ENCODE data around the gene OR12D1.
"Not testable (repeated sequence)": the region's sequence is repeated elsewhere in the genome, so short reads cannot be mapped to it uniquely, and the experiment has no call there.

Gene OR12D1
- long read RNA-seq, donor 1, result 0 reads
- long read RNA-seq, donor 2, result 0 reads
- long read RNA-seq, donor 3, result 0 reads
- long read RNA-seq, donor 4, result 0 reads
- long read RNA-seq, donor 5, result 0 reads
- long read RNA-seq, donor 6, result 0 reads
- long read RNA-seq, donor 7, result 0 reads
- long read RNA-seq, donor 8, result 0 reads

DNA sequence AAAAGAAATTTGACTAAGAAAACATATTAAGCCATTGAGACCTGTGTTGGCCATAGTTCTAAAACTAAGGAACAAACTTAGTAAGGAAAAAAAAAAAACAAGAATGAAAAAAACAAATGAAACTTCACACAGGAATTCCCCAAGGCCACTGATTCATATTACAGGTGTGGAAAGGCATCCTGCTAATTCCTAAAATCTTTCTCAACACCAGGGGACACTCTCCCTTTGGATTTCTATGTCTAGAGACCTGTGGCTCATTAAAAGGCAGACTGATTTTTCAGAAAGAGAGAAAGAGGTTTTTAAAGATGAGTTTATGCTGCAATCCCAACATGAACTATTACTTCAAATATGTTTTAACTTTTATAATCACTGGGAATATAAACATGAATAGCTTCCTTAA, at the start of gene OR12D1:
TSS of gene OR12D1 (plus strand) at position 341 of the 400 bp plus-strand sequence.
- no peak for DNase-seq

DNA sequence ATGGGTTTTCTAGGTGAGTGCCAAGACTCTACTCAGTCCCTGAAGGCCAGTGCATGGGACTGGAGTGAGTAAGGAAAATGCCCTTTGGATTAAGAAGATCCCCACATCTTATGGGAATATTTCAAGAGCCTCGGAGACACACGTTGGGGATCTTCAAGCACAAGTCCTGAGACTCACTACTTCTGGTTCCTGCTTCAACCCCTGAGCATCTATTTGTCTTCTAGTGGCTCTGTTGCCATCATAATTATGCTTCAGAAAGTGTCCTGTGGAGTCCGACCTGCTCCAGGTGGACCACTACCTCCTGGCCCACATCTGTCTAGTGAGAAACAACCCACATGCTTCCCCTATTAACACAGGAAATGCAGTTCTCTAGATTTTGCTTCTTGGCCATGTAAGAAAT, 46.0 kb upstream of the OR12D1 start, which contains the start of gene OR5V1:
TSS of gene OR5V1 (minus strand) at position 101 of the 400 bp plus-strand sequence. CDS start 12,670 bp downstream, outside the sequence.
- DNase-seq, result no peak

DNA sequence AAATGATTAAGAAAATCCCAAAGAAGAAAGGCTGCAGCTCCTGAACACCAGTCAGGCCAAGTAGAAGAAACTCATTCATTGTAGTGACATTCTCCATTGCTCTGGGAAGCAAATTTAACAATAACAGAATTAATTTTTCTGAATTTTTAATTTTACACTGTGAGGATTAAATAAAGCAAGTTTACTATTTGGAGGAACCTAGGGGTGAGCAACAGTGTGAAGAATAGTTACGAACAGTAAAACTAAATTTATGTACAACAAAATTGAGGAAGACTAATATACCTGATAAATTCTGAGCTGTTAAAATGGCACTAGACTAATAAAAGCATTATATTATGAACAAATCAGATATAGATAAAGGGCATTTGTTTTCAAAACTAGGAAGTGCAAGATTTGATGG, 39.5 kb upstream of the OR12D1 start, which contains the start of gene OR12D3:
TSS of gene OR12D3 (minus strand) at position 101 of the 400 bp plus-strand sequence. CDS start at position 97, 4 bp downstream.
- no peak for DNase-seq

DNA sequence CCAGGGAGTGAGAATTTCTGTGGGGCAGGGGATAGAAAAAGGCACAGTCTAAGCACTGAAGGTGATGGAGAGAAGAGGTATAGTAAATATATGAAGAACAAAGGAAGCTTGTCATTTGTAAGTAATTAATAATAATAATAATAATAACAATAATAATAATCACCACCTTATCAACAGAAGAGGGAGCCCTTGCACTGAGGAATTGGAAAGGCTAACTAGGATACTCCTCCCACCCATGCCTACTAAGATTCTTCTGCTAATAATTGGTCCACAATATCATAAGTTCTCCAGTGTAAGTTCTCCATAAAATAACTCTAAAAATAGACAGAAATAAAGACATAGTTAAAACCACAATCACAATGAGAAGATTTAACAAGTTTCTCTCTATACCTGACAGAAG, 38.7 kb upstream of the OR12D1 start:
- no peak for DNase-seq

DNA sequence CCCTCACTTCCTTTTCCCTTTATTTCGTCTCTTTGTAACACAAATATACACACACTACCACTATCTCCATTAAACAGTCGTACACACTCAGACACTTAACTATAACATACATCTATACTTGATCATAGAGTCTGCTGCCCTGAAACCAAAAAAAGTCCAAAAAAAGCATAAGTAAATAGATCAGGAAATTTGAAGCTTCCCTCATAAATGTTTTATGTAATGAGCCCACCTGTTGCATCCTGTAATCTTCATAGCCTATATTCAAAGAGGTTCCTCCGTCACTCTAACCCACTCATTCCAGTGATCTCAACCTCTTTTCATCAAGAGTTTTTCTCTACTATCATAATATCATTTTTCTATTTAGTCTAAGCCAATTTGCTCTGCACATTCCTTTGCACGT, 26.2 kb upstream of the OR12D1 start:
- no peak for DNase-seq

DNA sequence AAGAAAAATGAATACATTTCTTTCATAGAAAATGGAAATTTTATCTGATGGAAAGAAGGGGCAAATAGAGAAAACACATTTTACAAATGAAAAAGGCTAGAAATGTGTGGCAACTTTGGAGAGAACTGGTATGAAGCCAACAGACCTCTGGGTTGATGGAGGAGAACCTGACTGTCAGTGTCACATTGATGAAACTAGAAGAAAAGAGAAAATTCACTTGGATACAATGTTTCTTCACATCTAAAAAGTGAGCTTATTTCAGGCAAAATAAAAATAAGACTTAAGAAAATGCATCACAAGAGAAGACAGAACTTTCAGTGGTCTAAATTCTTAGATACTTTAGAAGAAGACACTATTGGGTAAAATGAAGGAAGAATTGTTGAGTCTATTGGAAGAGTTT, 19.4 kb upstream of the OR12D1 start, which contains the start of gene OR12D2:
TSS of gene OR12D2 (plus strand) at position 301 of the 400 bp plus-strand sequence. CDS start 1,069 bp downstream, outside the sequence.
- no peak for DNase-seq

DNA sequence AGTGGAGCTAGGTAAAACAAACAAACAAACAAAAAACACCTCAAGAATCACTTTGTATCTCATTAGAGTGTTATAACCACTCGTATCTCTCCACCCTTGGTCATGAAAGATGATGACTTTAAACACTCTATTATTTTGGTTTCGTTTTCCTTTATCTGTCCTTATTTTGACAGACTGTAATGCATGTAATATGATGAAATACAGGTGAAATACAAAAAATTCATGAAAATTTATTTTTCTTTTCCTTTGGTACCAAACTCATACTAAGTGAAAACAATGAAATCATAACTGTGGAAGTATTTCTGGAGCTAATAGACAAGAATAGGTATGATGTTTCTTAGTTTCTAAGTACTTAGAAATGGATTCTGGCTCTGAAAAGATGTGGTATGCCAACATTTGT, 15.2 kb upstream of the OR12D1 start:
- no peak for DNase-seq

DNA sequence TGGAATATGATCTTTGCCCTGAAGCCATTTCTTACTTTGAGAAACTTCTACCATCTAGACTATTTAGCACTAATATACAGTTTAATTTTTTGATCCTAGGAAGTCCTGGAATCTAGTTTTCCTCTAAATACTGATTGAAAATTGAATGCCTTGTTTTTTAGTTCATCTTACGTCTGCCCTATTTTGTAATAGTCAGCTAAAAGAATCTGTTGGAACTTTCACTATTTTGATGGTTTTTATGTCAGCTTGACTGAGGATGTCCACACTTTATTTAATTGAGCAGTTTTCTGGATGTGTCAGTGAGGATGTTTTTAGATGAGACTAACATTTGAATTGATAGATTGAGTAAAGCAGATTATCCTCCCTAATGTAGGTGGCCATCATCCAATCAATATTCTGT, 10.9 kb upstream of the OR12D1 start:
- no peak for DNase-seq

DNA sequence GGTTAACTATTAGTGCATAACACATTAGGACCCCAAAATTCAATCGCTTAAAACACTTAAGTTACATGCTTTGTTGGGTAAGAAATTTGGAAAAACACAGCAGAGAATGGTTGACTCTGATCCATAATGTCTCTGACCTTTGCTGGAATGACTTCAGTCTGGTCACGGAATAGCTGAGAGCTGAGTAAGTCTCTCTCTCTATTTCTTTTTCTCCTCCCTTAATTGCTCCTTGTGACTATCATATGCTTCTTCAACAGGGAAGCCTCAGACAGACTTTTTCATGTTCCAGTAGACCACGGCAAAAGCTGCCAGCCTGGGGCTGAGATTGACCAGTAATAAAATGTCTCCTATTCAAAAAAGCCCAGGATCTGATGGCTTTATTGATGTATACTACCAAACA, 4.8 kb downstream of the OR12D1 start:
- DNase-seq, result no peak

DNA sequence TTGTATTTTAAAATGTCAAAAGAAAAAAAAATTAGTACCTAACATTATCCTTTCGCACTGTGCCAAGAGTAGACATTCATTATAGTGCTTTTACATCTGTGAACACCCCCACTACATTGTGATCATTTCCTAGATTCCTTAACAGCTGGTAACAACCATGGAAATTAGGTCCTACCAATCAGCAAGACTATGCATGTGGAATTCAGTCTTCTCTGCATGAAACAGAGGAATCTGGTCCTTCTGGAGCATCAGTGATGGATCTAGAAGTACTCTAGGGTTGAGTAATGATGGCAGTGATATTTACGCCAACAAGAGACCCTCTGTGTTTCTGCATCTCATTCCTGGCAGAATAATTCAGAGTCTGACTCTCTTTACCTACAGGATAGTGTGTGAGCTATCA, 9.4 kb downstream of the OR12D1 start:
- DNase-seq, result no peak

DNA sequence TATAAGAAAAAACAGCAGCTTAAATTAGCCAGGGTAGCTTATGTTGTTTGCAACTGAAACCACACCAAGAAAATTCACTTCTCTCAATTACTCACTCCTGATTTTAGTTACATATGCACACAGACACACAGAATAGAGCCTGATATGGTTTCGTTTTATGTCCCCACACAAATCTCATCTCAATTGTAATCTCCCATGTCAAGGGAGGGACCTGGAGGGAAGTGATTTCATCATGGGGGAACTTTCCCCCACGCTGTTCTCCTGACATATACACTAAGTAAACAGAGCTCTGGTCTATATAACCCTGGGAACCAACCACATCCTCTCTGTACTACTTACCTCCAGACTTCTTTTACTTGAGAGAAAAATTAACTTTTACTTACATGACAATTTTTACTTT, 9.8 kb downstream of the OR12D1 start:
- DNase-seq, result no peak

DNA sequence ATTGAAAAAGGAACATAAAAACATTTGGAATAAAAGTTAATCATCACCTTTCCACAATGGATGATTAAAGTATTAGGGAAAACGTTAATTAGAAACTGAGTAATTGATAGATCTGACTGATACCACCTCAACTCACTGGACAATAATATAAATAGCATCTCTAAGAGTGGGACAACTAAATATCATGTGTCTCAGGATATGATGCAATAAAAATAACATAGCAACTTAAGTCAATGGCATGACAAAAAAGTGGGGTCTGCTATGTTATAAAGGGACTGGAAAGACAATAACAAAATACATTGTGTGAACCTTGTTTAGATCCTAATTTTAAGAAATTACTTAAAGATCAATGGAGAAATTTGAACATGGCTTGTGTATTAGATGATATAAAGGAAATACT, 10.3 kb downstream of the OR12D1 start:
- no peak for DNase-seq

DNA sequence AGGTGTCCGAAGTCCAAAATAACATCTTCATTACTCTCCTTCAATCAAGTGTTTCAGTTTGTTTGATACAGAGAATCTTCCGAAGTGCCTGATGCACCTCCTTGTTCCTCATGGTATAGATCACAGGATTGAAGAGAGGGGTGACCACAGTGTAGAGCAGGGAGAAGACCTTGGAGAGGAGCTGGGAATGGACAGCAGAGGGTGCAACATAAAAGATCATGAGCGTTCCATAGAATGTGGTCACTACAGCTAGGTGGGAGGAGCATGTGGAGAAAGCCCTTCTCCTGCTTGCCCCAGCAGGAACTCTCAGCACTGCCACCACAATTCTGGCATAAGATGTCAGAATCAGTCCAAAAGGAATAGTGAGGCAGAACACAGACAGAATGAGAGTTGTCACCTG, 11.9 kb downstream of the OR12D1 start:
- no peak for DNase-seq

DNA sequence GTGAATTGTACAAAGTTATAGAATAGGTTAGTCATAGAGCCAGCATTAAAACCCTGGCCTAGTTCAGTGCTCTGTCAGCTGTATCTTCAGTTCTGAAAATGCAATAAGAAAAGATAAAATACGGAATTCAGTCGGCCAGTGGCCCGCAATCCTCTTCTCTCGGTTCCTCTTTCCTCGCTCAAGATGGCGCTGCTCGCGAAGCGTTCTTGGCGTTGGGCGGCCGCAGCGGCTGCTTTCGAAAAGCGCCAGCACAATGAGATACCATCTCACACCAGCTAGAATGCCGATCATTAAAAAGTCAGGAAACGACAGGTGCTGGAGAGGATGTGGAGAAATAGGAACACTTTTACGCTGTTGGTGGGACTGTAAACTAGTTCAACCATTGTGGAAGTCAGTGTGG, 22.0 kb downstream of the OR12D1 start:
- DNase-seq, result not testable (repeated sequence)

DNA sequence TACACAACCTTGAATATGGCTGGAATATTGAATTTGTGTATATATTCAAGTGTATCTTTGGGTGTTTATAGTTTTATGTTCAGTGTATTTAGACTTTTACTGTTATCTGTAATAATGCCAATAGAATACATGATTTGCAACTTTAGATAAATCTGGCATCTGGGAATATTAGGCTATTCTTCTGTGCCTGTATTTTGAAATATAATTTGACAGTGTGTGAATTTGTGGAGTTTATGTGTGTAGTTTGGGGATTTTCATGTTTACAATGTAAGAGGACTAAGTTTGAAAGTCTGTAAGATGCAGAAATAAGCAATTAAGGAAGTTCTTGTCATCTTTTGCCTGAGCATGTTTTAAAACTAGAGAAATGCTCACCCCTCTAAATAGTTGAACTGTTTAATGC, 24.3 kb downstream of the OR12D1 start, which contains the start of gene OR10C1:
TSS of gene OR10C1 (plus strand) at position 301 of the 400 bp plus-strand sequence. CDS start 710 bp downstream, outside the sequence.
- DNase-seq, result no peak

DNA sequence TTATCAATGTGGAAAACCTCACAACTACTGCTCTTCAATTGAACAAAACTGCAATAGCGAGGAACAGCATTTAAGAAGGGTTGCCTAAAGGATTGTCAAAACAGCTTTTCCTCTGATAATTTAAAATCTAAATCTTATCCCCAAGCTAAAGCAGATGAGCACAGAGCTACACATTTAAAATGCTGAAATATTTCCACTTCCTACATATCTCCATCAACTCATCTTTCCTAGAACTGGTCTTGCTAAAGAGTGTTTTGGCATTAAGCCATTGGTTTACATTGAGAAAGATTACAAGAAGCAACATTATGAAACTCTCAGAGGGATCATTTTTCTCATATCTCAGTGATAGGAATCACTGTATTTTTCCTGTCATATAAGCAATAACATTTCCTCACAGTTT, 28.0 kb downstream of the OR12D1 start:
- no peak for DNase-seq

DNA sequence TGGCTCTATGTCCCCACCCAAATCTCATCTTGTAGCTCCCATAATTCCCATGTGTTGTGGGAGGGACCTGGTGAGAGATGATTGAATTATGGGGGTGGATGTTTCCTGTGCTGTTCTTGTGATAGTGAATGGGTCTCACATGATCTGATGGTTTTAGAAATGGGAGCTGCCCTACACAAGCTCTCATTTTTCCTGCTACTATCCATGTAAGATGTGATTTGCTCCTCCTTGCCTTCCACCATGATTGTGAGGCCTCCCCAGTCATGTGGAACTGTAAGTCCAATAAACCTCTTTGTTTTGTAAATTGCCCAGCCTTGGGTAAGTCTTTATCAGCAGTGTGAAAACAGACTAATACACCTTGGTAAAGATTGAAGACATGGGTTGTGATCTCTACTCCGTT, 29.3 kb downstream of the OR12D1 start:
- DNase-seq, result not testable (repeated sequence)

DNA sequence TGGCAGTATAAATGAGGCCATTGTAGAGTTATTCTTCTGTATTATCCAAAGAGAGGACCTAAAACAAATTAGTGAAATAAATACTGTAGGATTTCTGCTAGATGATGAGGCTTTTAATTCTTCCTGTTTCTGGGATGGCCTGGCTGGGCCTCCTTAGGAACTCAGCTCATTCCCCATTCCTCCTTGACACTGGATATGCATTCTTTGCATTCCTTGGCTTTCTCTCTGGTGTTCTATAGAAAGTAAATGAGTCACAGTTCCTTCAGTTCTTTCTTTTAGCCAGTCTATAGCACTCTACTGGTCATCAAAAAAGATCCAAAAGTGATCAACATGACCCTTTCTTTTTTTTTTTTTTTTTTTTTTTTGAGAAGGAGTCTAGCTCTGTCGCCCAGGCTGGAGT, 32.9 kb downstream of the OR12D1 start:
- no peak for DNase-seq

DNA sequence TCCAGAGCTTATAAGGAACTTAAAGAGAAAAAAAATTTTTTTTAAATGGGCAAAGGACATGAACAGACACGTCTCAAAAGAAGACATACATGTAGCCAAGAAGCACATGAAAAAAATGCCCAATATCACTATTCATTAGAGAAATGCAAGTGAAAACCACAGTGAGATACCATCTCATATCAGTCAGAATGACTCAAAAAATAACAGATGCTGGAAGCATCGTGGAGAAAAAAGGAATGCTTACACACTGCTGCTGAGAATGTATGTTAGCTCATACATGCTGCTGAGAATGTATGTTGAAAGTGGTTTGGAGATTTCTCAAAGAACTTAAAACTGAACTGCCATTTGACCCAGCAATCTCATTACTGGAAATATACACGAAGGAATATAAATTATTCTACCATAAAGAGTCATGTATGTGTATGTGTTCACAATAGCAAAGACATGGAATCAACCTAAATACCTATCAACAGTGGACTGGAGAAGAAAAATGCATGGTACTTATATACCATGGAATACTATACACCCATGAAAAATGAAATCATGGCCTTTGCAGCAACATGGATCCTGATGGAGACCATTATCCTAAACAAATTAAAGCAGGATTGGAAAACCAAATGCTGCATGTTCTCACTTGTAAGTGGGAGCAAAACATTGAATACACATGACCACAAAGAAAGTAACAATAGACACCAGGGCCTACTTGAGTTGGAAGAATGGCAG, 36.9 kb downstream of the OR12D1 start:
- no peak for DNase-seq

DNA sequence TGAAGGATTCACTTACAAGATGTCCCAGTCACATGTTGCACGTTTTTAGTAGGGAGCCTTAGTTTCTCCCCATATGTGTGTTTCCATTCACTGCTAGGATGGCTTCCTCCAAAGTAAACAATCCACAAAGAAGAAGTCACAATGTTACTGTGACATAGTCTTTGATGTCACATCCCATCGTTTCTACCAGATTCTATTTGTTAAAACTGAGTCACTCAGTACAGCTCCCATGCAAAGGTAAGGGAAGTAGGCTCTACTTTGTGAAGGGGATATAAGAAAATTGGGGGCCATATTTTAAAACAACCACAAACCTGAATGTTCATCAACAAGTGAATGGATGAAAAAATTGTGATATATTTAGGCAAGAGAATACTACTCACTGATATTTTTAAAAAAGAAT, 42.2 kb downstream of the OR12D1 start, which contains the start of the genes OR11A1 and OR2H1:
TSS of gene OR11A1 (minus strand) at position 101 of the 400 bp plus-strand sequence. CDS start 29,430 bp downstream, outside the sequence.
TSS of gene OR2H1 (plus strand) at position 185 of the 400 bp plus-strand sequence. CDS start 4,615 bp downstream, outside the sequence.
- no peak for DNase-seq

DNA sequence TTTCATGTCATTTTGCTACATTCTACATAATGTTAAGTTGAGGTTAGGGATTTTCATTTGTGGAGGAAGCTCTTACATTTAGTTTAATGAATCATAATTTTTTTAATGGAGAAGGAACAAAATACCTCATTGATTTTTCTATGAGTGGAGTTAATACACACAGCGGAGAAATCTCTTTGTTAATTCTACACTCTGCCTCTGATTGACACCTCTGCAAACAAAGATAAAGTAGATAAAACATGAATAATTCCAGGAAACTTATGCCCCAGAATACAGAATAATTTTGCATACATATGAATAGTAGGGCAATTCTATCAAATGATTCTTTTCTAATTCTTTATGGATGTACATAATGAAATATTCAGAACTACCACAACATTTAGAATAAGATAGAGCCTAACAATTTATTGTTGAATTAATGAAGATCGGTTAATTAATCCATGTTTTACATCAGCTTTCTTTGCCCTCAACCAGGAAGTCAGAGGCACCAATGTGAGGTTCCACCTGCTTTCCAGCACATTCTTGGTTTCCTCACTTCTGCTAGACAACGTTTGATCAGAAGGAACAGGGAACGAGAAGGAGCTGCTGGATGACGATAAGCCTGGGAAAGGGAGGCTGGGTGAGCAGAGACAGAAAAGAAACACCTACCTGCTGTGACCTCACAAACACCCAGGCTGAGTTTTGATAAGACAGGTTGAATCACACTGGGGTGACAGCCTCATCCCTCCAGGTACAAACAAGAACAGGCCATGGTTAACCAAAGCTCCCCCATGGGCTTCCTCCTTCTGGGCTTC, 46.5 kb downstream of the OR12D1 start:
- no peak for DNase-seq

DNA sequence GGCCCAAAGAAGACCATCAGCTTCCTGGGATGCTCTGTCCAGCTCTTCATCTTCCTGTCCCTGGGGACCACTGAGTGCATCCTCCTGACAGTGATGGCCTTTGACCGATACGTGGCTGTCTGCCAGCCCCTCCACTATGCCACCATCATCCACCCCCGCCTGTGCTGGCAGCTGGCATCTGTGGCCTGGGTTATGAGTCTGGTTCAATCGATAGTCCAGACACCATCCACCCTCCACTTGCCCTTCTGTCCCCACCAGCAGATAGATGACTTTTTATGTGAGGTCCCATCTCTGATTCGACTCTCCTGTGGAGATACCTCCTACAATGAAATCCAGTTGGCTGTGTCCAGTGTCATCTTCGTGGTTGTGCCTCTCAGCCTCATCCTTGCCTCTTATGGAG, 47.3 kb downstream of the OR12D1 start:
- no peak for DNase-seq

DNA sequence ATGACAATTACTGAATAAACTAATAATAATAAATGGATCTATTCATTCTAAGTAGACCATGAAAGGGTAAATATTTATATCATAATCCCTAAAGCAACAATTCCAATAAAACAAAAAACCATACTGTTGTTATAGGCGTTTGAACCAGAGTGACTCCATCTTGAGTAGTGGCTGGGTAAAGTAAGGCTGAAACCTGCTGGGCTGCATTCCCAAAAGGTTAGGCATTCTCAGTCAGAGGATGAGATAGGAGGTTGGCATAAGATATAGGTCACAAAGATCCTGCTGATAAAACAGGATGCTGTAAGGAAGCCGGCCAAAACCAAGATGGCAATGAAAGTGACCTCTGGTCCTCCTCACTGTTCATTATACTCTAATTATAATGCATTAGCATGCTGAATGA, 50.6 kb downstream of the OR12D1 start:
- no peak for DNase-seq

Measured in right kidney (tissue), 9 donors.